Occipital lobe (tissue), 2 donors: ENCODE results near the gene AK9. TPM values are rescaled to one million over a fixed set of nuclear protein-coding genes. Genes with fewer than 3 reads are reported as not detected.

Experiments used
- DNase-seq: peaks from one replicate; lab custom pipeline; 2025; lab: John Stamatoyannopoulos, UW
- total RNA-seq: library from RNA; depleted of rRNA; stranded (reverse); fragments of >200 nt; gene quantifications from one replicate; pipeline ENCODE4 v1.2.3, GENCODE V29; 2014

AK9 gene
- total RNA-seq, 1 donor from 2014 or later, result 62.2 TPM

DNA sequence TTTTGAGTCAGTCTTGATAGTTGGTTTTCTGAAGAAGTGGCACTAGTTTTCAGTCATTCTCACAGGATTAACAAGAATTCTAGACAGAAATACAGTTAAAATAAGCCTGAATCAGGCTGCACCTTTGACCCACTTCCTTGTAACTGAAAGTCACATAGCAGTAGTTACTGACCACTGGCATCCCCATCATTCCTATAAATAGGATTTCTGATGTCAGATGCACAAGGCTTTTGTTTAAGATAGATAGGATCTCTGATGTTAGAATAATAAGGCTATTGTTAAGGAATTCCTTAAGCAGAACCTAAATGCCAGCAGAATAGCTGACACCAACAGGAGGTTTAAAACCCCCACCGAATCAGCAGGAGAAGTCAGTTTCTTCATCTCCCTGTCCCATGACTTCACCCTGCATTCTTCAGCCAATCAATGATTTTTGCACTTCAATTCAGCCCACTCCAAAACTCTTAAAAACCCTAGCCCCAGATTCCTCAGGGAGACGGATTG, 177.4 kb downstream of the AK9 start:
- DNase-seq, result no peak

GRCh38 chr6:109512271-109512817, 178.7 kb downstream of the AK9 start:
- DNase-seq, result no peak

GRCh38 chr6:109511832-109512231, 179.2 kb downstream of the AK9 start:
- DNase-seq, result no peak

DNA sequence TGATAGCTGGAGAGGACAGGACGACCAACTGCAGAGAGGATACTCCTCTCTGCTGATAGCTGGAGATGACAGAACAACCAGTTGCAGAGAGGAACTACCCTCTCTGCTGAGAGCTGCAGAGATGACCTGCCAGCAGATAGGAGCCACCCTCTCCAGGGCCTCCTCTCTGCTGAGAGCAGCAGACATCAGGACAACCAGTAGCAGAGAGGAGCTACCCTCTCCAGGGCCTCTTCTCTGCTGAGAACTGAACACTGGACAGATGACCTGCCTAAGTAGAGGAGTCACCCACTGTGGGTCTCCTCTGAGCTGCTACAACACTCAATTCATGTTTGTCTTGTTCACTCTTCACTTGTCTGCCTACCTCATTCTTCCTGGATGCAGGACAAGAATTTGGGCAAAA, 180.6 kb downstream of the AK9 start:
- DNase-seq, result no peak

DNA sequence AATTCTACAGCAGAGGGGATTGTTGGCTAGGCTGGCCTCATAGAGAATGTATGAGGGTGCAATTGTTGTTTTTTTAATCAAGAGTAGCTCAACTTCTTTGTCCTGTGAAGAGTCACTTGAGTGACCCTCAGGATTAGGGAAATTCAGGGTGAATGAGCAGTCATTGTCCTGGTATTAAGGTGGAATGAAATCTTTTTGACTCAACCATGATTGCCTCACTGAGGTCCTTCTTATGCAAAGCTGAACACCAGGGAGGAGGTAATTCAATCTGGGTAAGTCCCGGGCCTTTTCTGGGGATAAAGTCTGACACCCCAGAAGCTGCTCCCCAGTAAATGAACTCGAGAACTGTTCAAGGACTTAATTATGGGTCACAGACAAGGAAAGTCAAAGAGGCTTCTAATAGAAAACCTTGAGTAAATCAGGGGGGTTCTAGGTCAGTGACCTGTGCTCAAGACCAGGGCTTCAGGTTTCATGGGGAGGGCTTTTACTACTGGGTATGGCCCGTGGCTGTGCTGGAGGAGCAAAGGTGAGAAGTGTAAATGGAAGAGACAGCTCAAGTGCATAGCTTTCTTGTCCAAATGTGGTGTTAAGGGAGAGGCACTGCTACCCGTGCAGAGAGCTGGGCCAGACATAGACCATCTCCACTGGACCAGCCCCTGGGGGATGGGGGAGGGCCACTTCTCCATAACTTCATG, 182.7 kb downstream of the AK9 start:
- DNase-seq, result no peak

- no peak for DNase-seq
These were observed 183.4 kb downstream of the AK9 start for GRCh38 chr6:109507490-109508072.

DNA sequence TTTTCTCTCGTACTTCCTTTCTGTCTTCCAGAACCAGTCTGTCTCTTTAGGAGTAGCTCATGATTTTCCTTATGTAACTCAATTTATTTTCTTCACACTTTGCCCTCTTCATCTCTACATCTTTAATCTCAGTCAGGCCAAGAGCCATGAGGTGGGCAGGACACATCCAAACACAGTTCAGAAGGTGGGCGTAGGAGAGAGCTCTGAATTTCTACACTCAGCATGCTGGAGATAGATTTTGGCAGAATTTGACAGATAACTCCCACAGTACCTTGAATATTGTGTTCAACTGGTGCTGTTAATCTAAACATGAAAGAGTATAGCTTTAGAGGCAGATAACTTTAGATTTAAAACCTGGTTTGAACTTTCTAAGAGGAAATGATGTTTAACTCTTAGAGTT, 184.2 kb downstream of the AK9 start:
- DNase-seq, result no peak

GRCh38 chr6:109506314-109506713, 184.7 kb downstream of the AK9 start:
- DNase-seq, result no peak

- DNase-seq, result no peak
These were observed 187.4 kb downstream of the AK9 start for GRCh38 chr6:109503327-109504224.

DNA sequence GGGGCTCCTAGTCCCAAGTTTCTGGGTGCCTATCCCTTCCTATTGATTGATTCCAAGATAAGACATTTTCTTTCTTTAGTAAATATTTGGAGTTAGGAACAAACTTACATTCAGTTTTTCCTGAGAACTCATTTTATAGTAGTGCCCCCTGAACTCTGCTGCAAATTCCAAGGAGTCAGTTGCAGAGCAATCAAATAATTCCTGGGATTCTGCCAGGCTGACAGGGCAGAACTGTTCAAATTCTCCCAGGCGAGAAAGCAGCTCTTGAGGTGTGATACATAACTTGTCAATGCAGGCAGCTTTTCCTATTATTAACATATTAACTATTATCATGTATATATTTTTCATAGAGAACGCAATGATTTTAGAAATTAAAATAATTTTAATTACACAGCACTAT, 192.1 kb downstream of the AK9 start:
- DNase-seq, result no peak

- DNase-seq, result no peak
These were observed 192.9 kb downstream of the AK9 start for GRCh38 chr6:109498052-109498451.

GRCh38 chr6:109496036-109496772, 194.8 kb downstream of the AK9 start:
- DNase-seq, result no peak

DNA sequence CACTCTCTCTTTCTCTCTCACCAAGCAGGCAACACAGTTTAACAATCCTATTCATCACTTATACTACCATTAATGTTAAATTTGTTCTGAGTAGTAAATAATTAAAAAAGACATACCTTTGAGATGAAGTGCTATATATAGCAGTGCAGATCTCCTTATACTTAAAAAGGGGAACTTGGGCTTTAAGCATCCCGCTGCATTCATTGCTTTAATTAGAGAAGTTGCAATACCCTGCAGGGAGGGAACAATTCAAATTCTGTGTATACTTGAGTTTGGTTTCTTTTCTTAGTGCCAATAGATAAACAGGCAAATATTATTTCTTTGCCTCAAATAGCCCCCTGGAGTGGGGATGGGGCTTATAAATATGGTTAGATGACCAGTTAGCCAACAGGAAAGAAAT, 197.1 kb downstream of the AK9 start:
- DNase-seq, result no peak

- DNase-seq, result no peak
These were observed 199.6 kb downstream of the AK9 start for GRCh38 chr6:109491207-109491938.

DNA sequence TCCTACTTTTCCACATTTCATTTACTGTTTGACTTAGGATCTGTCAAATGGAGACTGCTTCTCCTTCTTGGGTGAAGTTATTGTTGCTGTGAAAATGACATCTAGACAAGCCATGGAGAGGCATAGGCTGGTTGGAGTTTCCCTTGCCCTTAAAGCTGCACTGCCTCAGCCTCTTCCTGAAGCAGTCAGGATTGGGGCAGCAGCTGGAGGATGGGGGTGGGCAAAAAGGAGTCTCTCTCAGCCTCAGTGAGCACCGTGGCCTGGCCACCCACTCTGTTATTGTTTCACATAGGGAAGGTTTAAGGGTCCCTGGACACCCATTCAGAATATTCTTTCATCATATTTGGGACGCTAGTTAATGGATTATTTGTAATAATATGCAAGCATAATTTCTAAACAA, 200.3 kb downstream of the AK9 start:
- no peak for DNase-seq

GRCh38 chr6:109488001-109488400, 203.0 kb downstream of the AK9 start:
- DNase-seq, result no peak

GRCh38 chr6:109486068-109486467, 204.9 kb downstream of the AK9 start:
- DNase-seq, result no peak

DNA sequence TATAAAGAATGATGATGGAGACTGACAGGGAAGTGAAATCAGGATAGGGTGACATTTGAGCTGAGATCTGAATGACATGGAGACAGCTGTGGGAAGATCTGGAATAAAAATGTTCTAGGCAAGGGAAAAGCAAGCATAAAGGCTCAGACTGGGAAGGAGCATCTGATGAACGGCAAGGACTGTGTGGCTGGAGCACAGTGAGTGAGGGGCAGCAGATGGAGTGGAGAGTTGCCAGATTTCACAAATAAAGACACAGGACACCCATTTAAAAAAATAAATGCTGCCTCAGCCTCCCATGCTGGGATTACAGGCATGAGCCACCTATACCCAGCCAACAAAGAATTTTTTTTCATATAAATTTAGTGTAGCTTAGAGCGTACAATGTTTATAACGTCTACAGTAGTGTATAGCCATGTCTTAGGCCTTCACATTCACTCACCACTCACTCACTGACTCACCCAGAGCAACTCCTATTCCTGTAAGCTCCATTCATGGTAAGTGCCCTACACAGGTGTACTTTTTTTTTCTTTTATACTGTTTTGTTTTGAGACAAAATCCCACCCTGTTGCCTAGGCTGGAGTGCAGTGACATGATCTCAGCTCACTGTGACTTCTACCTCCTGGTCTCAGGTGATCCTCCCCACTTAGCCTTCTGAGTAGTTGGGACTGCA, 205.6 kb downstream of the AK9 start:
- DNase-seq, result no peak

GRCh38 chr6:109484122-109484521, 206.9 kb downstream of the AK9 start:
- DNase-seq, result no peak

DNA sequence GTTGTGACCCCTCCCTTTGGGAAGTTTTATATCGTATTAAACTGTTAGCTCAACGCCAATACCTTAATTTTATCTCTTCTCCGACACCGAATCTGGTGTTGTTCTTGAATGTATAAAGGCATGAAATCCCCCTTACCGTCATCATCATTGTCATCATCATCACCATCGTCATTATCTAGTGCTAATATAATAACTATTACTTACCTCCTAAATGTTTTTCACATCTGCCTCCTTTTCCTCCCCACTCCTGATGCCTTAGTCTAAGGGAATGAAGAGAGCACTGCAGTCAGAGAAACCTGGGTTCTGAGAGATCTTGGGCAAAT, 207.3 kb downstream of the AK9 start:
- DNase-seq, result no peak
